Pancreas (tissue), 10 donors: ENCODE data around the gene FXN. TPM values are rescaled to one million over a fixed set of nuclear protein-coding genes. Genes with fewer than 3 reads are reported as not detected.

Experiments
- ATAC-seq, 4 donors: fragments of 200-7000 bp; cut with Tn5 transposase; one replicate each; pipeline versions ENCODE4 v1.8.0 to v1.9.1; 2020; ENCODE audit warnings: mild to moderate bottlenecking in 4 of 4, moderate library complexity in 4 of 4
- DNase-seq, 6 donors: peaks; one replicate each; pipeline ENCODE4 v3.0.0-alpha.2; 2020
- FAIRE-seq: peaks from 2 replicates; lab custom pipeline; 2012; peaks lifted over from hg19 to GRCh38; lab: Jason Lieb, UNC
- H3K27ac ChIP-seq, 4 donors: fragments of 200-600 bp; sonication (generic); 1 replicate in 3 of 4; 2 replicates in 1 of 4; pipeline versions ENCODE4 v1.5.0 to v1.8.0; 2020
- H3K27me3 ChIP-seq, 4 donors: fragments of 200-600 bp; one replicate each; pipeline ENCODE4 v1.8.0; 2021
- H3K36me3 ChIP-seq, 3 donors: fragments of 200-600 bp; sonication (generic) in 1 of 3; one replicate each; pipeline versions ENCODE4 v1.5.0 to v1.8.0; 2020 to 2021
- H3K4me1 ChIP-seq, 3 donors: fragments of 200-600 bp; one replicate each; pipeline ENCODE4 v1.8.0; 2021
- H3K4me3 ChIP-seq, 4 donors: fragments of 200-600 bp; sonication (generic) in 2 of 4; one replicate each; pipeline versions ENCODE4 v1.5.0 to v1.8.0; 2020 to 2021
- H3K9me3 ChIP-seq, 4 donors: fragments of 200-600 bp; one replicate each; pipeline ENCODE4 v1.8.0; 2021
- CTCF ChIP-seq, 4 donors: fragments of 200-600 bp; sonication (generic) in 3 of 4; IDR thresholded peaks; one replicate each; pipeline versions ENCODE4 v1.5.0 to v1.8.0; 2021; ENCODE audit warnings: antibody characterized with exemption in 4 of 4
- WGBS, 2 donors: extraction: QIAGEN DNeasy Blood & Tissue Kit; methylation state at CpG; one replicate each; pipeline ENCODE4 v1.1.7; 2013; 5-methylcytosine and 5-hydroxymethylcytosine counted together
- intact Hi-C, 3 donors: fragments of 100-400 bp; cut with DNase I; formaldehyde crosslinking; loops; one replicate each; pipeline versions ENCODE4 v1.11.1 to v1.14.2; 2022
- polyA plus RNA-seq, 2 donors: library from polyadenylated mRNA; stranded (reverse); fragments of 200-250 nt; gene quantifications; one replicate each; pipeline ENCODE4 v1.2.3, GENCODE V29; 2013
- total RNA-seq, 6 donors: library from RNA; stranded (reverse); fragmentation: NEBNext Ultra II Directional in 4 of 6; extraction: Animal tissue kit (Norgen Biotek cat#: 25700) in 4 of 6; gene quantifications; one replicate each; pipeline versions ENCODE4 v1.2.1 to v1.2.4, GENCODE V29; 2021 to 2023
- donor health status: healthy with polysubstance abuse.
- donor health status: DM: no; HTN: no; CAD: no; lungs with moderate emphysema.
- donor health status: DM: no; HTN: no; CAD: no.
- donor health status: control.
- donor health status: control.
- donor health status: Bipolar disorder and iron deficiency.
- donor health status: DM: yes; HTN: yes; CAD: no.
- donor health status: DM: no; HTN: no; CAD: no.
- donor health status: DM: no; HTN: no; CAD: no.
- donor health status: DM: yes; HTN: yes; CAD: no.

Gene FXN
- total and polyA plus RNA-seq, 8 donors: 6.2 to 12.0 (median 8.9) TPM

GRCh38 chr9:68997666-68998065, 37.9 kb upstream of the FXN start:
- intact Hi-C loops: loop anchor here in 1 of 3 donors (10.0 kb wide), 1 partner anchor 213 kb away; a partner anchor contains a TSS
- no peak overlapping the region for H3K27ac ChIP-seq

GRCh38 chr9:68998385-68998784, 37.2 kb upstream of the FXN start:
- FAIRE-seq (no peak), ATAC-seq (peak in 1 of 4 donors; percentile 7), DNase-seq (no peak)
- WGBS, 2 donors: 62 to 63% methylated on average over 4 of the region's 4 CpGs
- H3K36me3 ChIP-seq: no peaks in the 10 kb centered on the region
- peaks cover 4 to 9% (median 4%) of the 10 kb centered on the region in 3 donors for H3K4me1 ChIP-seq
- H3K27ac ChIP-seq: no peak overlapping the region
- no peak for TF ChIP-seq CTCF (IDR thresholded peaks at IDR 0.05)
- intact Hi-C loops: loop anchor here in 1 of 3 donors (10.0 kb wide), 1 partner anchor 214 kb away; a partner anchor contains a TSS
- no peak overlapping the region for H3K4me3 ChIP-seq
- no peaks in the 10 kb centered on the region for H3K27me3 ChIP-seq
- H3K9me3 ChIP-seq: no peaks in the 10 kb centered on the region

More at GRCh38 chr9:68997666-68998065, 37.9 kb upstream of the FXN start:
- Histone ChIP-seq H3K27me3 (no peaks in the 10 kb centered on the region), H3K36me3 (no peaks in the 10 kb centered on the region), H3K4me1 (peaks cover 4 to 9% (median 4%) of the 10 kb centered on the region in 3 donors), H3K4me3 (no peak overlapping the region), H3K9me3 (no peaks in the 10 kb centered on the region)
- FAIRE-seq (no peak), ATAC-seq (peak in 1 of 4 donors; percentile 32), DNase-seq (no peak)
- no peak for TF ChIP-seq CTCF (IDR thresholded peaks at IDR 0.05)
- WGBS, 2 donors: 59 to 64% methylated on average over 3 of the region's 3 CpGs

GRCh38 chr9:68998812-68999211, 36.7 kb upstream of the FXN start:
- WGBS, 2 donors: 72 to 76% methylated on average over 5 of the region's 5 CpGs

DNA sequence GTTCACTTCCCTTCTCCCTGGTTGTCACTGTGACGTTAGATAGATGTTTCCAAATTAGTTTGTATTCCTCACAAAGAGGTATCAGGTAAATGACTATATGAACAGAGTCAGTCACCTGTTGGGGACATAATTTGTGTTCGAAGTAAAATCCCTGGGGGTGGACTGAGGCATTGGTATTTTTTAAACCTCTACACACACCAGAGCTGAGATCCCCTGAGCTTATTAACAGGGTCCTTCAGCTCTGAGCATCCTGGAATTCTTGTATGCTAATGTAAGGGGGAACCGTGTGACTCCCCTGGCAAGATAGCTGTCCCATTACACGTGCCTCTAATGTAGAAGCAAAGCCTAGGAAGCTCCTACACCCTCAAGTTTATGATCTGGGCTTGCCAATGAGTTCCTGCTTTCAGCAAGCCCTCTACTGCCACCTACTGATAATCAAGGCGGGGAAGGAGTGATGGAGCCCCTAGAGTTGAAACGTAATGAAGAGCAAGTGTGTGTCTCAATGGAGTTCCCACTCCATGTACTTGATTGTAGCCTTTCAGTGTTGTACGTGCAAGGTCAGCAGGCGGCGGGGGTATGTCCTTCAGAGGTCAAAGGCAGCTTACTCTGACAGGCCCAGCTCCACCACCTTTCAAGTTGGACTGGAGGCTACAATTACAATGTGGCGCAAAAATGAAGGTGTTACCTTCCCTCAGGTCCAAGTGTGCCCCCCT, 36.0 kb upstream of the FXN start:
- H3K4me3 ChIP-seq: no peak overlapping the region
- 30 to 36% methylated on average over 10 of the region's 10 CpGs for WGBS, 2 donors
- peak; percentile 60 for FAIRE-seq
- no peaks in the 10 kb centered on the region for H3K27me3 ChIP-seq
- H3K9me3 ChIP-seq: no peaks in the 10 kb centered on the region
- ATAC-seq: peak; percentile 90 to 96 (median 95)
- peaks cover 4 to 9% (median 4%) of the 10 kb centered on the region in 3 donors for H3K4me1 ChIP-seq
- intact Hi-C loops: loop anchor here (5.0 to 10.0 kb wide), 4 partner anchors 215 to 417 kb away; partner anchors contain the start of gene PIP5K1B (in 1 of the 3)
- no peak overlapping the region for H3K27ac ChIP-seq
- TF ChIP-seq CTCF (IDR thresholded peaks at IDR 0.05): peak; percentile 56 to 81 (median 70)
- no peaks in the 10 kb centered on the region for H3K36me3 ChIP-seq
- DNase-seq: peak in 4 of 6 donors; percentile 33 to 77 (median 64)

More at GRCh38 chr9:68998812-68999211, 36.7 kb upstream of the FXN start:
- TF ChIP-seq CTCF (IDR thresholded peaks at IDR 0.05): no peak
- H3K27ac ChIP-seq: no peak overlapping the region
- ATAC-seq: peak in 3 of 4 donors; percentile 15 to 29 (median 20)
- FAIRE-seq: no peak
- H3K27me3 ChIP-seq: no peaks in the 10 kb centered on the region
- no peak overlapping the region for H3K4me3 ChIP-seq
- no peak for DNase-seq
- peaks cover 4 to 9% (median 4%) of the 10 kb centered on the region in 3 donors for H3K4me1 ChIP-seq
- intact Hi-C loops: loop anchor here in 1 of 3 donors (10.0 kb wide), 1 partner anchor 214 kb away; a partner anchor contains a TSS
- no peaks in the 10 kb centered on the region for H3K36me3 ChIP-seq
- H3K9me3 ChIP-seq: no peaks in the 10 kb centered on the region
